ENCODE measurements around the gene LCN6. TPM values are rescaled to one million over a fixed set of nuclear protein-coding genes. Genes with fewer than 3 reads are reported as not detected.

The LCN6 gene, protein sequence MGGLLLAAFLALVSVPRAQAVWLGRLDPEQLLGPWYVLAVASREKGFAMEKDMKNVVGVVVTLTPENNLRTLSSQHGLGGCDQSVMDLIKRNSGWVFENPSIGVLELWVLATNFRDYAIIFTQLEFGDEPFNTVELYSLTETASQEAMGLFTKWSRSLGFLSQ
- not detected in 2 replicates for total RNA-seq

DNA sequence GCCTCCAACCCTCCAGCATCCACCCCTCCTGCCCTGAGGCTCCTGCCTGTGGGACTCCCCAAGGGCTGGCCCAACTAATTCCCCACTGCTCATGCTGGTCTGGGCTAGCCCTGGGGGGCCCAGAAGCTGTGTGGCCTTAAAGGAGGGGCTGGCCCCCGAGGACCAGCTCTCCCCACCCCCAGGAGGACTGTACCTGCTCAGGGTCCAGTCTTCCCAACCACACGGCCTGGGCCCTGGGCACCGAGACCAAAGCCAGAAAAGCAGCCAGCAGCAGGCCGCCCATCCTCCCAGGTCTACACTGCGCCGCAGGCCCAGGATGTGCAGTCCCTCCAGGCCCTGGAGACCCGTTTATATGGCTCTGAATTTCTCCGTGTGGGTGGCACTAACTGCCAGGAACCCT is at the start of gene LCN6:
Gene LCN6 (minus strand): TSS at position 325 of the 400 bp plus-strand sequence. CDS start 42 bp downstream, at position 283.

DNA sequence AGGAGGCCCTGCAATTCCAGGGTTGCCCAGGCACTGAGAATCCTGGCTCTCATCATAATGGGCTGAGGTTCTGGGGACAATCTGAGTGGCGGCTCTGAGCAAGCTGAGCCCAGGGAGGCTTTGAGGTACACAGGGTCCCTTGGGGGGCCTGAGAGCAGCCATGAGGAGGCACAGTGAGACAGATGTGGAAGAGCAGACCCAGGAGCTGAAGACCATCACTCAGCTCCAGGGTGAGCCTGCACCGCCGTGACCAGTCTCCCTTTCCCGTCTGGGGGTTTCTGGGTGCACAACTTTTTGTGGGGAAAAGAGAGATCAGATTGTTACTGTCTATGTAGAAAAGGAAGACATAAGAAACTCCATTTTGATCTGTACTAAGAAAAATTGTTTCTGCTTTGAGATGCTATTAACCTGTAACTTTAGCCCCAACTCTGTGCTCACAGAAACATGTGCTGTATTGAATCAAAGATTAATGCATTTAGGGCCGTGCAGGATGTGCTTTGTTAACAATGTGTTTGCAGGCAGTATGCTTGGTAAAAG is 48.0 kb upstream of the LCN6 start, which contains the start of gene CCDC183:
Gene CCDC183 (plus strand): TSS at position 101 of the 537 bp plus-strand sequence. CDS start 60 bp downstream, at position 161.

DNA sequence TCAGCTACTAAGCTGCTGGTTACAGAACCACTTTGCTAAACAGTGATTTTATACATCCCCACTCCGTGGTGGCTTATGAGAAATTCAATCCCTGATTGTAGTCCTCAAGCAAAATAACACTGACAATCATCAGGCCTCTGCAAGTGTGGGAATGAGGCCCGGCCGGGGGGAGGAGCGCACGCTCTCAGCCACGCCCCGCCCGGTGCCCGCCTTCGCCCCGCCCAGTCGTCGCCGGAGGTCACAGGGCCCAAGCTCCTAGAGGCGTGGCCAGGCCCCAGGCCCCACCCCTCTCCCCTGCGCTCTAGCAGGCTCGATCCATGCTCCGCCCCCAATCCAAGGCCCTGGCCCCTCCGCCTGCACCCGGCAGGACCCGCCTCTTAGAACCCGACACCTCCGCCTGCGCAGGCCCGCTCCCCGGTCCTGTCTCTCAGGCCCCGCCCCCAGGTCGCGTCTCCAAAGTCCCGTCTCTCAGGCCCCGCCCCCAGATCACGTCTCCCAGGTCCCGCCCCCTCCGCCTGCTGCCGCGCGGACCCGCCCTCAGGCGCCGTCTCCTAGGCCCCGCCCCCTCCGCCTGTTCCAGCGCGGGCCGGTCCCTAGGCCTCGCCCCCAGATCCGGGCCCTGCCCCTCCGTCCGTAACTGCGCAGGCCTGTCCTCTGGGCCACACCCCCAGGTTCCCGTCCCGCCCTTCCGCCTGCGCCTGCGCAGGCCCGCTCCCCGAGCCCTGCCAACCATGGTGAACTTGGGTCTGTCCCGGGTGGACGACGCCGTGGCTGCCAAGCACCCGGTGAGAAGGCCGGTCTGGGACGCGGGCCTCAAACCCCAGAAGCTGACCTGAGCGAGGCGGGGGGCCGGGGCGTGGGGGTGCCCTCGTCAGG is 42.6 kb upstream of the LCN6 start, which contains the start of gene TMEM141:
Gene TMEM141 (plus strand): TSS at position 705 of the 876 bp plus-strand sequence. CDS start 27 bp downstream, at position 732.

DNA sequence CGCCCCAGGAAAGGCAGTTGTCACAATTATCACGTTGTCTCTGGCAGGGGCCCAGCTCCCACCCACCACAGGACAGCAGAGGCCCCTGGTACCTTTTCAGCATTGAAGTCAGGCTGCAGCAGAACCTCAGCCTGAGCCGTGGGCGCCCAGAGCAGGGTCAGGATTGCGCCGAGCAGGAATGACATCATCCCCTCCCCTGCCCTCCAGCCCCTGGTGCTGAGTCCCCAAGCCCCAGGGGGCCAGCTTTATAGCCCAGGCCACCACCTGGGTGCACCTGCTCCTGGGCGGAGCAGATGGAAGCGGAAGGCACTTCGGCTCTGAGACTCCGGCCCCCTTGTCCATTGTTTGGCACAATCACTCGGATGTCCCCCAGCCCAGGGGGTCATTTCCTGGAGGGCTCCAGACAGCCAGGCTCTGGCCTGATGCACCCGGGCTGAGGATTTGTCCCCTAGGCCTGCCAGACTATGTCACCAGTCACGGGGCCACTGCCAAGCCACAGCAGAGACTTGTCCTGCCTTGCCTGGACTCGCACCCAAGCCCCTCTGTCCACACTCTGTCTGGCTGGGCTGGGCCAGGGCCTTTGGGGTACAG is 16.1 kb upstream of the LCN6 start, which contains the start of gene LCN15:
Gene LCN15 (minus strand): TSS at position 218 of the 591 bp plus-strand sequence. CDS start 30 bp downstream, at position 188.

DNA sequence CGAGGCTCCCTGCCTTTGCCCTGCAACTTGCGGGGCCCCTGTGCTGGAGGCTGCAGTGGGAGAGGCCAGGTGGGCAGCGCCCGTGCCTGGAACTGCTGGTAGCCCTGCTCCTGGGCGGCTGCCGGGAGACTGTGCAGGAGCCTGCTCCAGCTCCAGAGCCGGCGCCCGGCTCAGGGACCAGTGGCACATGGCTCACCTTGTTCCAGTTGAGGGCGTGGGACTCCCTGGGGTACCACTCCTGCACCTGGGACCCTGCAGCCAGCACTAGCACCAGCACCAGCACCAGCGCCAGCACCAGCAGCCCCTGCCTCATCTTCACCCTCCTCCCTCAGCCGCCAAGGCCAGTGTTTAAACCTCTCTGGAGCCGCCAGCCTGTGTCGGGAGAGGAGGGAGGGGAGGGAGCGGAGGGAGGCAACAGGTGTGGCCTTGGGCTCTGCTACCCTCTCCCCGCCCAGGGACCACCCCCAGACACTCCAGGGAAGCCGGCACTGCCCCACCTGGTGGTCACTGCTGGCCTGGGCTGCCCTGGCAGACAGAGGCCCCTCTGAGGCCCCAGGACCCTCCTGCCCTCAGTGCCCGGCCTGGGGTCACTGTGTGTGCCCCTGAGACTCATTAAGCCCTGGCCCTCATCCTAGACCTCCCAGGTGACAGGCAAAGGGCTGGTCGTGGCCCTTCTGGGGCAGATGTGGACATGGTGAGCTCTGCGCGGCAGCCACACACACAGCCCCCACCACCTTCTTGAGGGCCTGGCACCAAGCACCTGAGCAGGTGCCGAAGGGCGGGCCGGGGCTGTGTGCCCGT is 5.5 kb downstream of the LCN6 start, which contains the start of gene LCN10:
Gene LCN10 (minus strand): TSS at position 350 of the 801 bp plus-strand sequence. CDS start 37 bp downstream, at position 313.

DNA sequence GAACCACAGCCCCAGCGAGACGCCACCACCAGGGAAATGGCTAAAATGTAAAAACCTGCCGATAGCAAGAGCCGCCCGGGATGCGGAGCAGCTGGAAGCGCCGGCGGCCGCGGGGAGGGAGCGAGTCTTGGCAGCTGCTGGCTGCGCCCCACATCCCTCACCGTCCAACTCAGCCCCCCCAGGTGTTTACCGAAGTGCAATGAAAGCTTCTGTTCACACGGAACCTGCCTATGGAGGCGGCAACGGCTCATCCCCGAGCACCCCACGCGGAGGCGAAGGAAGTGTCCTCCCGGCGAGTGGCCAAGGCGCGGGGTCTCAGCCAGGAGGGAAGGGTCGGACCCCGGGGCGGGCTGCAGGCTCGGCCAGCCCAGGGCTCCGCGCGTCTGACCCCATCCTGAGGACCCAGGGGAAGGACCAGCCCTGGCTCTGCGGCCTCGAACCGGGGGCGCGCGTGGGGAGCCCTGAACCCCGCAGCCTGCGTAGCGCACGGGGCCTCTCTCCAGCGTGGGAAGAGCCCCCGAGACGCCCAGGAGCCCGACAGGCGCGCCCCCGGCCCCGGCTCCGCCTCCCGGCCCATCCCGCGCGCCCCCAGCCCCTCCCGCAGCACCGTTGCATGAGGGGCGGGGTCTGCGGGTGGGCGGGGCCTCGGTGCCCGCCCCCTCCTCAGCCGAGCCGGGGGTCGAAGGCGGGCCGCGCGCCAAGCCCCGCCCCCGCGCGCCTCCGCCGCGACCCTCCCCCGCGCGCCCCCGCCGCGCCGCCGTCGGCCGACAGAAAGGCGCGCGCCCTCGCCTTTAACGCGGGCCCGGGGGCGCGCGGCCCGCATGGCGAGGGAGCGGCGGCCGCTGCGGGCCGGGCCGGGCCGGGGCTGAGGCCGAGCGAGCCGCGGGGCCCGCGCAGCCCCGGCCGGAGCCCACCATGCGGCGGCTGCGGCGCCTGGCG is 36.3 kb downstream of the LCN6 start, which contains the start of gene DIPK1B:
Gene DIPK1B (plus strand): TSS at position 822 of the 939 bp plus-strand sequence. CDS start 94 bp downstream, at position 916.

Other genes starting within 250 kb of the LCN6 start
- 13.7 and 31.6 TPM in 2 replicates for gene NOTCH1, start 202.5 kb downstream of the LCN6 start, total RNA-seq
- 6.3 and 17.9 TPM in 2 replicates for gene EGFL7, start 85.6 kb downstream of the LCN6 start, total RNA-seq
- 35.9 and 52.1 TPM in 2 replicates for gene AGPAT2, start 61.1 kb downstream of the LCN6 start, total RNA-seq
- gene DIPK1B, start 36.0 kb downstream of the LCN6 start, total RNA-seq, result 0.58 and 2.2 TPM in 2 replicates
- not detected in 2 replicates for gene LCN10, start 5.6 kb downstream of the LCN6 start, total RNA-seq
- gene LCN8, start 9.7 kb upstream of the LCN6 start, total RNA-seq, result not detected in 2 replicates
- gene LCN15, start 16.0 kb upstream of the LCN6 start, total RNA-seq, result under 0.01 TPM in 1 of 2 replicates, not detected in the other
- gene TMEM141, start 42.8 kb upstream of the LCN6 start, total RNA-seq, result 45.2 and 56.1 TPM in 2 replicates
- gene CCDC183, start 47.8 kb upstream of the LCN6 start, total RNA-seq, result 0.15 and 0.33 TPM in 2 replicates
- 56.0 and 64.8 TPM in 2 replicates for gene RABL6, start 59.4 kb upstream of the LCN6 start, total RNA-seq
- gene AJM1, start 94.0 kb upstream of the LCN6 start, total RNA-seq, result 1.6 and 2.2 TPM in 2 replicates
- 79.6 and 134 TPM in 2 replicates for gene PHPT1, start 100.9 kb upstream of the LCN6 start, total RNA-seq
- gene MAMDC4, start 103.8 kb upstream of the LCN6 start, total RNA-seq, result 1.3 and 5.5 TPM in 2 replicates
- gene EDF1, start 117.8 kb upstream of the LCN6 start, total RNA-seq, result 219 and 273 TPM in 2 replicates
- 11.8 and 14.6 TPM in 2 replicates for gene TRAF2, start 138.0 kb upstream of the LCN6 start, total RNA-seq
- 143 and 239 TPM in 2 replicates for gene FBXW5, start 196.2 kb upstream of the LCN6 start, total RNA-seq
- not detected in 2 replicates for gene C8G, start 196.7 kb upstream of the LCN6 start, total RNA-seq
- not detected in 2 replicates for gene LCN12, start 203.7 kb upstream of the LCN6 start, total RNA-seq
- gene PTGDS, start 229.0 kb upstream of the LCN6 start, total RNA-seq, result 2.8 and 36.7 TPM in 2 replicates
- gene LCNL1, start 234.5 kb upstream of the LCN6 start, total RNA-seq, result 0.58 and 3.1 TPM in 2 replicates
- gene PAXX, start 243.9 kb upstream of the LCN6 start, total RNA-seq, result 16.1 and 16.2 TPM in 2 replicates
- 1.6 and 5.8 TPM in 2 replicates for gene CLIC3, start 248.0 kb upstream of the LCN6 start, total RNA-seq

Data from smooth muscle cell of trachea (primary cell).